Stimulated activated naive CD8-positive, alpha-beta T cell treated with anti-CD3 and anti-CD28 coated beads, Interleukin-15, Interleukin-2, amounts not matched to agents 100 U/mL and 50 U/mL, for 24 hours (primary cell): ENCODE results near the gene USP17L19.
"Not testable (repeated sequence)": the region's sequence is repeated elsewhere in the genome, so short reads cannot be mapped to it uniquely, and the experiment has no call there.

Source experiments
- ATAC-seq: fragments of 150-1000 bp; cut with Tn5 transposase; one replicate; pipeline ENCODE4 v1.10.0; 2021
- DNase-seq: peaks from one replicate; pipeline ENCODE4 v3.0.0; 2021

The USP17L19 gene, protein sequence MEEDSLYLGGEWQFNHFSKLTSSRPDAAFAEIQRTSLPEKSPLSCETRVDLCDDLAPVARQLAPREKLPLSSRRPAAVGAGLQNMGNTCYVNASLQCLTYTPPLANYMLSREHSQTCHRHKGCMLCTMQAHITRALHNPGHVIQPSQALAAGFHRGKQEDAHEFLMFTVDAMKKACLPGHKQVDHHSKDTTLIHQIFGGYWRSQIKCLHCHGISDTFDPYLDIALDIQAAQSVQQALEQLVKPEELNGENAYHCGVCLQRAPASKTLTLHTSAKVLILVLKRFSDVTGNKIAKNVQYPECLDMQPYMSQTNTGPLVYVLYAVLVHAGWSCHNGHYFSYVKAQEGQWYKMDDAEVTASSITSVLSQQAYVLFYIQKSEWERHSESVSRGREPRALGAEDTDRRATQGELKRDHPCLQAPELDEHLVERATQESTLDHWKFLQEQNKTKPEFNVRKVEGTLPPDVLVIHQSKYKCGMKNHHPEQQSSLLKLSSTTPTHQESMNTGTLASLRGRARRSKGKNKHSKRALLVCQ

GRCh38 chr4:9253078-9253477, at the start of gene USP17L19:
USP17L19 (plus strand) TSS chr4:9253378; CDS start chr4:9253378, 0 bp downstream.
- ATAC-seq, DNase-seq: not testable (repeated sequence)

- not testable (repeated sequence) for DNase-seq, ATAC-seq
Observed at GRCh38 chr4:9210357-9210756, 42.8 kb upstream of the USP17L19 start, which contains the start of gene USP17L10. USP17L10 (plus strand) TSS chr4:9210657; CDS start chr4:9210657, 0 bp downstream.

- not testable (repeated sequence) for DNase-seq, ATAC-seq
Observed at GRCh38 chr4:9214701-9215100, 38.5 kb upstream of the USP17L19 start.

DNA sequence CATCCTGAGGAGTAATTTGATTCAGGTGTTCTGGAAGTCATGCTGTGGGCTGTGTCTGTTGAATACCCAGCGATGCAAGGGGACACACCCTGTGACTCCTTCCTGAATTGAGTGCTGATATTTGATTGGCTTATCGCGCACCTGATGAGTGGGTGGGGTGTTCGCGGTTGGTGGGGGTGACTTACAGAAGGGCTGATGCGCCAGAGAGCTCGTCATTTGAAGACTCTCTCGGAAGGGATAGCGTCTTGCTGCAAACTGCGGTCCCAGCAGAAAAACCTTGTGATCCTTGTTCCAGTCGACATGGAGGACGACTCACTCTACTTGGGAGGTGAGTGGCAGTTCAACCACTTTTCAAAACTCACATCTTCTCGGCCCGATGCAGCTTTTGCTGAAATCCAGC, 38.1 kb upstream of the USP17L19 start, which contains the start of gene USP17L11:
USP17L11 (plus strand) TSS at position 301 of the 400 bp plus-strand sequence; CDS start at position 301, 0 bp downstream.
- not testable (repeated sequence) for DNase-seq, ATAC-seq

DNA sequence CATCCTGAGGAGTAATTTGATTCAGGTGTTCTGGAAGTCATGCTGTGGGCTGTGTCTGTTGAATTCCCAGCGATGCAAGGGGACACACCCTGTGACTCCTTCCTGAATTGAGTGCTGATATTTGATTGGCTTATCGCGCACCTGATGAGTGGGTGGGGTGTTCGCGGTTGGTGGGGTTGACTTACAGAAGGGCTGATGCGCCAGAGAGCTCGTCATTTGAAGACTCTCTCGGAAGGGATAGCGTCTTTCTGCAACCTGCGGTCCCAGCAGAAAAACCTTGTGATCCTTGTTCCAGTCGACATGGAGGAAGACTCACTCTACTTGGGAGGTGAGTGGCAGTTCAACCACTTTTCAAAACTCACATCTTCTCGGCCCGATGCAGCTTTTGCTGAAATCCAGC, 33.3 kb upstream of the USP17L19 start, which contains the start of gene USP17L12:
USP17L12 (plus strand) TSS at position 301 of the 400 bp plus-strand sequence; CDS start at position 301, 0 bp downstream.
- not testable (repeated sequence) for ATAC-seq, DNase-seq

DNA sequence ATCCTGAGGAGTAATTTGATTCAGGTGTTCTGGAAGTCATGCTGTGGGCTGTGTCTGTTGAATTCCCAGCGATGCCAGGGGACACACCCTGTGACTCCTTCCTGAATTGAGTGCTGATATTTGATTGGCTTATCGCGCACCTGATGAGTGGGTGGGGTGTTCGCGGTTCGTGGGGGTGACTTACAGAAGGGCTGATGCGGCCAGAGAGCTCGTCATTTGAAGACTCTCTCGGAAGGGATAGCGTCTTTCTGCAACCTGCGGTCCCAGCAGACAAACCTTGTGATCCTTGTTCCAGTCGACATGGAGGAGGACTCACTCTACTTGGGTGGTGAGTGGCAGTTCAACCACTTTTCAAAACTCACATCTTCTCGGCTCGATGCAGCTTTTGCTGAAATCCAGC, 28.6 kb upstream of the USP17L19 start, which contains the start of gene USP17L13:
USP17L13 (plus strand) TSS at position 301 of the 400 bp plus-strand sequence; CDS start at position 301, 0 bp downstream.
- not testable (repeated sequence) for ATAC-seq, DNase-seq

GRCh38 chr4:9230249-9230648, 22.9 kb upstream of the USP17L19 start:
- ATAC-seq, DNase-seq: not testable (repeated sequence)

- ATAC-seq, DNase-seq: not testable (repeated sequence)
Observed at GRCh38 chr4:9234085-9234484, 19.1 kb upstream of the USP17L19 start, which contains the start of gene USP17L15. USP17L15 (plus strand) TSS chr4:9234385; CDS start chr4:9234385, 0 bp downstream.

GRCh38 chr4:9238461-9238860, 14.7 kb upstream of the USP17L19 start:
- not testable (repeated sequence) for DNase-seq, ATAC-seq

- not testable (repeated sequence) for ATAC-seq, DNase-seq
Observed at GRCh38 chr4:9243579-9243978, 9.6 kb upstream of the USP17L19 start, which contains the start of gene USP17L17. USP17L17 (plus strand) TSS chr4:9243879; CDS start chr4:9243879, 0 bp downstream.

- DNase-seq, ATAC-seq: not testable (repeated sequence)
Observed at GRCh38 chr4:9247953-9248680, 5.1 kb upstream of the USP17L19 start, which contains the start of gene USP17L18. USP17L18 (plus strand) TSS chr4:9248630; CDS start chr4:9248630, 0 bp downstream.

DNA sequence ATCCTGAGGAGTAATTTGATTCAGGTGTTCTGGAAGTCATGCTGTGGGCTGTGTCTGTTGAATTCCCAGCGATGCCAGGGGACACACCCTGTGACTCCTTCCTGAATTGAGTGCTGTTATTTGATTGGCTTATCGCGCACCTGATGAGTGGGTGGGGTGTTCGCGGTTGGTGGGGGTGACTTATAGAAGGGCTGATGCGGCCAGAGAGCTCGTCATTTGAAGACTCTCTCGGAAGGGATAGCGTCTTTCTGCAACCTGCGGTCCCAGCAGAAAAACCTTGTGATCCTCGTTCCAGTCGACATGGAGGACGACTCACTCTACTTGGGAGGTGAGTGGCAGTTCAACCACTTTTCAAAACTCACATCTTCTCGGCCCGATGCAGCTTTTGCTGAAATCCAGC, 4.6 kb downstream of the USP17L19 start, which contains the start of gene USP17L20:
USP17L20 (plus strand) TSS at position 301 of the 400 bp plus-strand sequence; CDS start at position 301, 0 bp downstream.
- not testable (repeated sequence) for ATAC-seq, DNase-seq

- ATAC-seq, DNase-seq: not testable (repeated sequence)
Observed at GRCh38 chr4:9262572-9262971, 9.4 kb downstream of the USP17L19 start, which contains the start of gene USP17L21. USP17L21 (plus strand) TSS chr4:9262872; CDS start chr4:9262872, 0 bp downstream.

GRCh38 chr4:9267319-9267718, 14.1 kb downstream of the USP17L19 start, which contains the start of gene USP17L22:
USP17L22 (plus strand) TSS chr4:9267619; CDS start chr4:9267619, 0 bp downstream.
- not testable (repeated sequence) for ATAC-seq, DNase-seq

DNA sequence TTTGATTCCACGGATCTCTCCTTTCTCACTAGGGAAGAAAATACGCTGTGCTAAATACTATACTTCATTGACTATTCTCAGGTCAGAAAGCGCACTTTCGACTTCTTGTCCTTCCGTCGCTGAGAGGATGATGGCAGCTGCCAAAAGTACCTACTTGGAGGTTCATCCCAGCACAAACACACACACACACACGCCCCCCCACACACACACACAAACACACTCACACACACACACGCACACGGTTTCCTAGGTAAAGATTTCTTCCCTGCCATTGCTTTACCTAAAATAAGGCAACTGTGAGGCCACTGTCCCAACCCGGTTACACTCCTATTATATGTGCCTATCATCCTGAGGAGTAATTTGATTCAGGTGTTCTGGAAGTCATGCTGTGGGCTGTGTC, 18.5 kb downstream of the USP17L19 start:
- peak; percentile 1 for DNase-seq
- ATAC-seq, result not testable (repeated sequence)
